B cell (primary cell): ENCODE data around the gene IMMP2L. TPM values are rescaled to one million over a fixed set of nuclear protein-coding genes. Genes with fewer than 3 reads are reported as not detected.

ENCODE experiments used
- ATAC-seq: fragments of 200-7000 bp; cut with Tn5 transposase; one replicate; pipeline ENCODE4 v1.10.0; 2021; ENCODE audit warnings: low read depth, mild to moderate bottlenecking, moderate number of reproducible peaks, moderate library complexity
- CTCF ChIA-PET: fragments of 350-600 bp; sonication (Branson Sonifier 250); formaldehyde crosslinking; loops from one replicate; lab custom pipeline; 2021; ENCODE audit warnings: antibody characterized with exemption, inconsistent platforms; lab: Charles Lee
- POLR2A ChIA-PET: fragments of 350-600 bp; sonication (Branson Sonifier 250); formaldehyde crosslinking; loops from one replicate; lab custom pipeline; 2021; ENCODE audit warnings: antibody characterized with exemption; lab: Charles Lee
- DNase-seq: peaks from one replicate; pipeline ENCODE4 v3.0.0; 2013
- H2AFZ ChIP-seq: 2 replicates; pipeline ENCODE4 v1.6.1; 2012; ENCODE audit warnings: mild to moderate bottlenecking, low read depth, low read length; ENCODE audit not compliant: insufficient read depth, poor library complexity, severe bottlenecking
- H3K27ac ChIP-seq, 2 donors: 1 replicate in 1 of 2; 2 replicates in 1 of 2; pipeline ENCODE4 v1.5.1; 2012 to 2013; ENCODE audit warnings: low read length in 2 of 2, mild to moderate bottlenecking in 2 of 2, moderate library complexity in 1 of 2
- H3K27me3 ChIP-seq, 4 experiments: fragments of 200-600 bp in 1 of 4; sonication (generic) in 1 of 4; replicated peaks in 1 of 4; 1 replicate in 2 of 4; 2 replicates in 2 of 4; pipeline versions ENCODE4 v1.6.1 to v1.7.0; 2013 to 2016; ENCODE audit warnings: low read length in 3 of 4, mild to moderate bottlenecking in 2 of 4, mixed read lengths in 1 of 4, moderate library complexity in 1 of 4; ENCODE audit not compliant: insufficient read depth in 4 of 4, control insufficient read depth in 3 of 4; ENCODE audit errors: control extremely low read depth in 1 of 4
- H3K36me3 ChIP-seq, 2 experiments: replicated peaks in 1 of 2; 1 replicate in 1 of 2; 2 replicates in 1 of 2; pipeline versions ENCODE4 v1.6.1 to v1.7.1; 2013; ENCODE audit warnings: low read length in 1 of 2; ENCODE audit not compliant: insufficient read depth in 2 of 2, control insufficient read depth in 1 of 2; ENCODE audit errors: control extremely low read depth in 1 of 2, extremely low read depth in 1 of 2
- H3K4me1 ChIP-seq, 2 donors: fragments of 200-600 bp in 1 of 2; sonication (generic) in 1 of 2; 1 replicate in 1 of 2; 2 replicates in 1 of 2; pipeline versions ENCODE4 v1.5.1 to v1.6.1; 2013 to 2017; ENCODE audit warnings: low read length in 2 of 2; ENCODE audit not compliant: control insufficient read depth in 2 of 2, insufficient read depth in 2 of 2
- H3K4me2 ChIP-seq: replicated peaks from 2 replicates; pipeline ENCODE3; 2012; ENCODE audit warnings: mild to moderate bottlenecking, low read depth, low read length; ENCODE audit not compliant: poor library complexity, severe bottlenecking
- H3K4me3 ChIP-seq, 5 experiments: fragments of 200-600 bp in 1 of 5; sonication (generic) in 1 of 5; 1 replicate in 3 of 5; 2 replicates in 2 of 5; pipeline versions ENCODE4 v1.5.1 to v1.7.0; 2011 to 2016; ENCODE audit warnings: low read length in 4 of 5, mild to moderate bottlenecking in 4 of 5, low read depth in 2 of 5, control low read depth in 1 of 5, moderate library complexity in 1 of 5; ENCODE audit not compliant: insufficient read depth in 1 of 5; ENCODE audit errors: control extremely low read depth in 1 of 5, extremely low read depth in 1 of 5
- H3K79me2 ChIP-seq: fragments of 200-600 bp; sonication (generic); one replicate; pipeline ENCODE4 v1.6.0; 2016; ENCODE audit warnings: low read length; ENCODE audit not compliant: control insufficient read depth, insufficient read depth
- H3K9ac ChIP-seq: fragments of 200-600 bp; sonication (generic); 2 replicates; pipeline ENCODE4 v1.6.1; 2017; ENCODE audit warnings: mild to moderate bottlenecking, low read length, moderate library complexity
- H3K9me3 ChIP-seq, 3 donors: one replicate each; pipeline versions ENCODE4 v1.6.1 to v1.7.1; 2013; ENCODE audit warnings: low read length in 2 of 3; ENCODE audit not compliant: control insufficient read depth in 2 of 3, insufficient read depth in 1 of 3; ENCODE audit errors: control extremely low read depth in 1 of 3
- H4K20me1 ChIP-seq: 2 replicates; pipeline ENCODE4 v1.6.0; 2012; ENCODE audit warnings: mild to moderate bottlenecking, low read length; ENCODE audit not compliant: insufficient read depth, control insufficient read depth, poor library complexity, severe bottlenecking
- H3K27ac Mint-ChIP-seq: one replicate; pipeline ENCODE4 v1.8.0; 2021; ENCODE audit warnings: mixed read lengths
- H3K27me3 Mint-ChIP-seq: one replicate; pipeline ENCODE4 v1.8.0; 2021; ENCODE audit warnings: mixed read lengths
- H3K4me1 Mint-ChIP-seq: one replicate; pipeline ENCODE4 v1.8.0; 2021; ENCODE audit warnings: mixed read lengths
- H3K4me3 Mint-ChIP-seq: one replicate; pipeline ENCODE4 v1.8.0; 2021; ENCODE audit warnings: mixed read lengths
- H3K9me3 Mint-ChIP-seq: one replicate; pipeline ENCODE4 v1.8.0; 2022; ENCODE audit warnings: mixed read lengths; ENCODE audit not compliant: insufficient read depth
- CTCF ChIP-seq: fragments of 200-600 bp; IDR thresholded peaks from one replicate; pipeline ENCODE4 v1.8.0; 2022; ENCODE audit warnings: antibody characterized with exemption, mild to moderate bottlenecking
- EZH2 ChIP-seq: IDR thresholded peaks from 2 replicates; pipeline ENCODE4 v1.6.1; 2012; ENCODE audit warnings: borderline replicate concordance, low read depth, mild to moderate bottlenecking, moderate library complexity, low read length; ENCODE audit not compliant: insufficient read depth, poor library complexity, severe bottlenecking
- WGBS: methylation state at CpG from one replicate; pipeline ENCODE4 v1.1.5; 2013; ENCODE audit warnings: missing lambda C conversion rate; ENCODE audit not compliant: insufficient coverage; 5-methylcytosine and 5-hydroxymethylcytosine counted together
- intact Hi-C: fragments of 100-400 bp; cut with micrococcal nuclease; formaldehyde crosslinking; loops from one replicate; pipeline ENCODE4 v1.10.0; 2022
- polyA plus RNA-seq: library from polyadenylated mRNA; depleted of rRNA; stranded (reverse); fragments of >200 nt; gene quantifications from 2 replicates; pipeline ENCODE4 v1.2.3, GENCODE V29; 2012
- total RNA-seq, 2 donors: library from RNA; stranded (reverse); fragments of 120-200 nt in 1 of 2; gene quantifications; 1 replicate in 1 of 2; 2 replicates in 1 of 2; pipeline versions ENCODE4 v1.2.3 to v1.2.4, GENCODE V29; 2013 to 2022

The IMMP2L gene
- total and polyA plus RNA-seq, 2 donors (not counting 1 experiment from before 2014, with no cell fraction given) = 3.8 to 34.2 TPM

DNA sequence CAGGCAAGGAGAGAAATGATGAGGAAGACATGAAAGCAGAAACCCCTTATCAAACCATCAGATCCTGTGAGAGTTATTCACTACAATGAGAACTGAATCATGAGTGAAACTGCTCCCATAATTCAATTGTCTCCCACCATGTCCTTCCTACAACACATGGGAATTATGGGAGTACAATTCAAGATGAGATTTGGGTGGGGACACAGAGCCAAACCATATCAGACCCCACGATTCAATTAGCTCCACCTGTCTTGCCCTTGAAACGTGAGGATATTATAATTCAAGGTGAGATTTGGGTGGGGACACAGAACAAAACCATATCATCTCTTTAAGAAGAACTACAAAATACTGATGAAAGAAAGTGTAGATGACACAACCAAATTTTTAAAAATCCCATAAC, 128.9 kb downstream of the IMMP2L start:
- no peak overlapping the region for H3K27ac Mint-ChIP-seq
- H3K4me1 ChIP-seq = no peaks in the 10 kb centered on the region
- H3K27me3 Mint-ChIP-seq = no peaks in the 10 kb centered on the region
- TF ChIP-seq CTCF = no peak
- TF ChIP-seq EZH2 = no peak
- intact Hi-C loops = no loop called here
- ChIA-PET POLR2A (no interaction called here), CTCF (no interaction called here)
- H3K4me2 ChIP-seq = no peak overlapping the region
- no peaks in the 10 kb centered on the region for H4K20me1 ChIP-seq
- no peak for DNase-seq
- no peak overlapping the region for H3K27ac ChIP-seq
- H3K9ac ChIP-seq = no peak overlapping the region
- no peaks in the 10 kb centered on the region for H3K36me3 ChIP-seq
- no peaks in the 10 kb centered on the region for H3K4me1 Mint-ChIP-seq
- no peak overlapping the region for H3K4me3 Mint-ChIP-seq
- ATAC-seq = no peak
- peaks cover 19% of the 10 kb centered on the region for H3K9me3 Mint-ChIP-seq
- peaks cover 0 to 17% (median 15%) of the 10 kb centered on the region in 3 donors for H3K9me3 ChIP-seq
- WGBS = no CpG with 5 or more reads among the region's 2 CpGs
- no peaks in the 10 kb centered on the region for H3K27me3 ChIP-seq
- H3K79me2 ChIP-seq = no peaks in the 10 kb centered on the region
- no peak overlapping the region for H2AFZ ChIP-seq
- no peak overlapping the region for H3K4me3 ChIP-seq

DNA sequence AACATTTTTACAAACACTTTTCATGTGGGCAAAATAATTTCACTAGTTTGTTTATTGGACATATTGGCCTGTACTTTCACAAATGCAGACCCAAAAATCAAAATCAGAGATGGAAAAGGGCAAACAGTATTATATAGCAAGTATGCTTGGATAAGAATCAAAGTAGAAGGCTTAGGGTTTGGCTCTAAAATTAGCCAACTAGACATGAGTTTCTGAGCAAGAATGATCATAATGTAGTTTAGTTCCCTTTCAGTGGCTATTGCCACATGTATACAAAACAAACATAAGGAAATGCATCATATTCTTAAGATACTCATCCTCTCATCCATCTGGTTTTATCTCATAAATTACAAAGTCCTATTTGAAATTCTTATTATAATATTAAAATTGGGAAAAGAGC, 132.5 kb downstream of the IMMP2L start:
- Histone ChIP-seq H2AFZ (no peak overlapping the region), H3K9ac (no peak overlapping the region), H4K20me1 (no peaks in the 10 kb centered on the region), H3K27me3 (no peaks in the 10 kb centered on the region), H3K4me1 (no peaks in the 10 kb centered on the region), H3K79me2 (no peaks in the 10 kb centered on the region), H3K27ac (no peak overlapping the region), H3K36me3 (no peaks in the 10 kb centered on the region), H3K4me2 (no peak overlapping the region), H3K4me3 (no peak overlapping the region), H3K9me3 (peaks cover 0 to 7% (median 5%) of the 10 kb centered on the region in 3 donors)
- ATAC-seq = no peak
- H3K4me1 Mint-ChIP-seq = no peaks in the 10 kb centered on the region
- POLR2A ChIA-PET = no interaction called here
- no peaks in the 10 kb centered on the region for H3K27me3 Mint-ChIP-seq
- peaks cover 12% of the 10 kb centered on the region for H3K9me3 Mint-ChIP-seq
- intact Hi-C loops = no loop called here
- TF ChIP-seq CTCF (no peak), EZH2 (no peak)
- no peak overlapping the region for H3K4me3 Mint-ChIP-seq
- CTCF ChIA-PET = interaction anchor here (0.7 kb wide), 1 partner anchor 12 kb away, joined by 4 read pairs; no protein-coding TSS in a partner anchor
- no peak overlapping the region for H3K27ac Mint-ChIP-seq
- no peak for DNase-seq
